HG03558 (cell line): ENCODE data around the gene LNP1.
"Not testable (repeated sequence)": the region's sequence is repeated elsewhere in the genome, so short reads cannot be mapped to it uniquely, and the experiment has no call there.

Source experiments
- ATAC-seq: cut with Tn5 transposase; IDR thresholded peaks from one replicate; pipeline ENCODE4 v1.9.1; 2021; ENCODE audit warnings: moderate number of reproducible peaks; ENCODE audit not compliant: unreplicated experiment; ENCODE audit errors: extremely low read depth

The LNP1 gene

GRCh38 chr3:100426067-100426682 lies 24.8 kb downstream of the LNP1 start:
- ATAC-seq, result no peak

- ATAC-seq, result no peak
Measured at GRCh38 chr3:100427699-100428098, 26.4 kb downstream of the LNP1 start.

DNA sequence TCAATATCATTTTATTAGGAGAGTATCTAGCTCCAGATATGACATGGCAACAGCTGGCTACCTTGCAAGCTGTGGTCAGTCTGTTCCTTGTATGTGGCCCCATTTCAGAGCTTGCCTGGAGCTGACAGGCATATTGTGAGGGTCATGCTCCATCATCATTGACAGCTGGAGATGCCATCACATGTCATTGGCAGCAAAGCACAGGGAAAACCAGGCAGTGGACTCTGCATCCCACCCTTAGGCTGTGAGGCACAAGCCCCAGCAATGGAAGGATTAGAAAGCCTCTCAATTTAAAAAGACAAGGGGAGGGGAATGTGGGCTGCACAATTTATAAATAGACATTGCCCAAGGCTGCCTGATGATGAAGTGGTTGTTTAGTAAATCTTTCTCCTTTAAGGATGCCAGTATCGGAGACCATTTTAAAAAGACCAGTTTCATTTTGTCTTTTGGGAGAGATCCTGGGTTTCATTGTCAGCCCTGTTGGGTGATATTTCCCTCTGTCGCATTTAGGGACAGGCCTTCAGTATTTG lies 27.9 kb downstream of the LNP1 start:
- ATAC-seq, result no peak

DNA sequence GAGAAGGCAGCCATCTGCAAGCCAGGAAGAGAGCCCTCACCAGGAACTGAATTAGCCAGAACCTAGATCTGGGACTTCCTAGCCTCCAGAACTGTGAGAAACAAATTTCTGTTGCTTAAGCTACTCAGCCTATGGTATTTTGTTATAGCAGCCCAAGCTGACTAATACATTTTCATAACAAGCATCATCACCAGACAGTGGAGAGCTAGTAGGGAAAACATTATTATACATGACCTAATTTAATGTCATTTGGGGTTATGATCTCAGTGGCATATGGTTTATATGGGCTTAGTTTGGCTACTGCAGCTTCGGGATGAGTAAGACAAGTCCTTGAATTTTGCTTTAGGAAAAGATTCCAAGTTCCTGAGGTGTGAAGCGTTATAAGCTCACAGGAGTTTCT lies 35.6 kb downstream of the LNP1 start:
- ATAC-seq, result no peak

GRCh38 chr3:100437721-100438622 lies 36.6 kb downstream of the LNP1 start:
- no peak for ATAC-seq

DNA sequence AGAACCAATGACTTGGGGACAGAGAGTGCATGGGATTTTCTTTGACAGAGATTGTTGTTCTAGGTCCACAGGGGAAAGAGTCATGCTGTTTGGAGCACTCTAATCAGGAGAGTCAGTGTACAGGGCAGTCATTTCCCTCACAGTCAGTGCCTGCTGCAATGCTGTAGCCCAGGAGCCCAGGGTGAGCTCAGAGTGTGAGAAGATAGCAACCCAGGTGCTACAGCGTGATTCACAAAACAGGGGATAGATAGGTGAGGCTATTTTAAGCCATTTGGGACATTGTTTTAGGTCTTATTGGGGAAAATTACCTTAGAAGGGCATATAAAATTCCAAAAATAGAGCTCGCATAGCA lies 37.3 kb downstream of the LNP1 start:
- ATAC-seq, result no peak

DNA sequence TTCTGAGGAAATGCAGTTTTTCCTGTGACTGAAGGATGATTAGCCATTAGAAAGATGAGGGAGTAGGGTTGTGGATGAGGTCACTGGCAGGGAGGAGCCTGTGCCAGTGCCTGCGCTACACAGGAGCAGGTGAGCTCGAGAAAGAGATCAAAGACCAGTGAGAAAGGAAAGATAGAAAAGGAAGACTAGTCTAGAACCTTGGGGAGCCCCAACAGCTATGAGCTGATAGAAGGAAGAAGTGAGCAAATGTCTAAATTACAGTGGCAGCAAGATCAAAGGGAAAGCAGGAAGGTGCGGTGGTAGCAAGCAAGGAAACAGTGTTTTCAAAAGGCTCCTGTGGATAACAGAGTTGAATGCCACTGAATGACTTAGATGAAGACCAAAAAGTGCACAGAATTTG lies 39.6 kb downstream of the LNP1 start:
- no peak for ATAC-seq

DNA sequence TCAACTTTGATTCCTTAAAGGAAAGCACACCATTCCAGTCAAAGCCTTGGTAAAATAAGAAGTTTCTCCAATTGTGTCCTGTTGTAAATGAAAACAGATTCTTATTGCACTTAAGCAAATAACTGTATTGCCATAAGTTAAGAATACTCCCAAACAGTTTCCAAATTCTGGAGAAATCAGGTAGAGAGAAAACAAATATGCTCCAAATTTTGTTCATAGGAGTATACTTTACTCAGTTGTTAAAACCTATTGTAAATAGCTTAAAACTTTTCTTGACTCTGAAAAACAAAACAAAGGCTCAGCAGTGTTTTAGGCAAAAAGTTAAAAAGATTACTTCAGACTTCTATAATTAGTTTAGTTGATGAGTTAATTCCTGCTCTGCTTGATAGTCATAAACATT lies 42.4 kb downstream of the LNP1 start:
- no peak for ATAC-seq

- not testable (repeated sequence) for ATAC-seq
Measured at GRCh38 chr3:100447067-100447466, 45.7 kb downstream of the LNP1 start.

- ATAC-seq, result no peak
Measured at GRCh38 chr3:100448079-100448478, 46.7 kb downstream of the LNP1 start.

GRCh38 chr3:100449214-100449613 lies 47.9 kb downstream of the LNP1 start:
- no peak for ATAC-seq

GRCh38 chr3:100454677-100455076 lies 53.3 kb downstream of the LNP1 start:
- ATAC-seq, result no peak

- ATAC-seq, result no peak
Measured at GRCh38 chr3:100455841-100456550, 54.7 kb downstream of the LNP1 start.

- ATAC-seq, result no peak
Measured at GRCh38 chr3:100456745-100457144, 55.4 kb downstream of the LNP1 start.

DNA sequence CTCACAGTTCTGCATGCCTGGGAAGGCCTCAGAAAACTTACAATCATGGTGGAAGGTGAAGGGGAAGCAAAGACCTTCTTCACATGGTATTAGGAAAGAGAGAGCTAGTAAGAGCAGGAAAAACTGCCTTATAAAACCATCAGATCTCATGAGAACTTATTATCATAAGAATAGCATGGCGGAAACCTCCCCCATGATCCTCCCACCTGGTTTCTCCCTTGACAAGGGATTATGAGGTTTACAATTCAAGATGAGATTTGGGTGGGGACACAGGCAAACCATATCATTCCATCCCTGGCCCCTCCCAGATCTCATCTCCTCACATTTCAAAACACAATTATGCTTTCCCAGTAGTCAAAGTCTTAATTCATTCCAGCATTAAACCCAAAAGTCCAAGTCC lies 56.5 kb downstream of the LNP1 start:
- no peak for ATAC-seq

DNA sequence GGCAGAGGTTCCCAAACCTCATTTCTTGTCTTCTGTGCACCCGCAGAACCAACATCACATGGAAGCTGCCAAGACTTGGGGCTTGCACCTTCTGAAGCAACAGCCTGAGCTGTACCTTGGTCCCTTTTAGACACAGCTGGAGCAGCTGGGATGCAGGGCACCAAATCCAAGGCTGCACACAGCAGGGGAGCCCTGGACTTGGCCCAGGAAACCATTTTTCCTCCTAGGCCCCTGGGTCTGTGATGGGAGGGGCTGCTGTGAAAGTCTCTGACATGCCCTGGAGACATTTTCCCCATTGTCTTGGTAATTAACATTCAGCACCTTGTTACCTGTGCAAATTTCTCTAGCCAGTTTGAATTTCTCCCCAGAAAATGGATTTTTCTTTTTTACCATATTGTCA lies 57.5 kb downstream of the LNP1 start:
- ATAC-seq, result no peak

DNA sequence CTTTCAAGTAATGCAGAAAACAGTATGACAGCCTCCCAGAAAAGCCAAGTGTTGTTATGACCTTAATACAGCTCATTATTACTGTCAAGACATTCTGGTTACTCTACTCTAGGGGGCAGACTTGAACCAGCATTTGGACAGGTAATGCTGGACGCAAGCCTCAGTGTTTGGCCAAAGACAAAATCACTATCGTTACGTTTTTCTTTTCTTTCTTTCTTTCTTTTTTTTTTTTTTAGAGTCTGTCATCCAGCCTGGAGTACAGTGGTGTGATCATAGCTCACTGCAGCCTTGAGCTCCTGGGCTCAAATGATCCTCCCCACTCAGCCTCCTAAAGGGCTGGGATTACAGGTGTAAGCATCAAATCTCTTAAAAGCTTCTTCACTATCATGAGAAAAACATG lies 61.7 kb downstream of the LNP1 start:
- peak; percentile 92 for ATAC-seq

GRCh38 chr3:100463646-100464155 lies 62.4 kb downstream of the LNP1 start:
- no peak for ATAC-seq

DNA sequence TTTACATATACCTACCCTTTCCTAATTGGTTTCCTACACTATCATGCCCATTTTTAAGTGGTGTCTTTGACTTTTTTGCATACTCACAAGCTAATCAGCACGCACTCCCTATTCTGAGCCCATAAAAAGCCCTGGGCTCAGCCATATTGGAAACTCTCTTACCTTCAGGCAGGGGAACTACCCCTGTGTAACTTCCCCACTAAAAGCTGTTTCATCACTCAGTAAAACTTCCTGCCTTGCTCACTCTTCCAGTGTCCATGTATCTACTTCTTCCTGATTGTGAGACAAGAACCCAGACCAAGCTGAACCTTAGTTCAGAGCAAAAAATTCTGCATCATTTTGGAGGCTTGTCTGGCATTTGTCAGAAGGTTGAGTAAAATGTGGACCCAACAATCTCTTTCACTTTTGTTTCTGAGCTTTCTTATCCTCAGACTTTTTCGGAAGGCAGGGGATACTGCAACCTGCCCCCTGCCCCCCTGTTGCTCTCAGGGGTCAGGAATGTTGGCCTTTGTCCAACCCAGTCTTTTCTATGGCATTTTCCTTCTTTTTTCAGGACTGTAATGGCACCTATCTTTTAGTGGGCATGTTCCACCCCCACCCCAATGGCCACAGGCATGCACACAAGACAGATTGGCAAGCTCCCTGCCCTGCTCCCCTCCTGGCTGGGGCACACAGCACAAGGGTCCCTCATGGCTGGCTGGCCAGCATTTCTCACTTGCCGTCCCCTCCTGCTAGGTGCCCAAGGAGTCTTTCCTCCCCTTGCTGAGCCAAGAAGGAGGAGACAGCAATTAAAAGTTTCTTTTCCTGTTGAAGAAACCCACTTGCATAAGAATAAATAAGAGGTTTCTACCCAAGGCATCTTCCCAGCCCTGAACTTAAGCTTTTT lies 64.8 kb downstream of the LNP1 start:
- ATAC-seq, result no peak

DNA sequence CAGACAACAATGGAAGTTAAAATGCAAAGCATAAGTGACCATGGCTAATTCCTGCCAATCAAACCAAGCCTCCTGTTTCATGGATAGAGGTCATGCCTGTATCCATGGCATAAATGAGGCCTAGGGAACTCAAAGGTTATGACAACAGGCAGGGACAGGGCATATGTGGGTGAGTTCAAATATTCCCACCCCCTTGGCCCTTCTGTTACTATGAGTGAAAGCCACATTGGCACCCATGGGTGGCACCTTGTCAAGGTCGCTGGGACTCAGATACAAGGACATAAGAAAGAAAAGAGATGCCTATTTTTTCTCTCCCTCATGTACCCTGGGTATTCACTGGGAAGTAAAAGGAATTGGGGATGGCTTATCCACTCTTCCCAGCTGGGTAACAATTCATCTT lies 65.8 kb downstream of the LNP1 start:
- no peak for ATAC-seq
